Pons (tissue), 1 donor: ENCODE results near the gene DGKB.
"Not testable (repeated sequence)": the region's sequence is repeated elsewhere in the genome, so short reads cannot be mapped to it uniquely, and the experiment has no call there.

Experiments
- DNase-seq: peaks from one replicate; pipeline ENCODE4 v3.0.0-alpha.2; 2016; ENCODE audit warnings: low spot score

Gene DGKB

DNA sequence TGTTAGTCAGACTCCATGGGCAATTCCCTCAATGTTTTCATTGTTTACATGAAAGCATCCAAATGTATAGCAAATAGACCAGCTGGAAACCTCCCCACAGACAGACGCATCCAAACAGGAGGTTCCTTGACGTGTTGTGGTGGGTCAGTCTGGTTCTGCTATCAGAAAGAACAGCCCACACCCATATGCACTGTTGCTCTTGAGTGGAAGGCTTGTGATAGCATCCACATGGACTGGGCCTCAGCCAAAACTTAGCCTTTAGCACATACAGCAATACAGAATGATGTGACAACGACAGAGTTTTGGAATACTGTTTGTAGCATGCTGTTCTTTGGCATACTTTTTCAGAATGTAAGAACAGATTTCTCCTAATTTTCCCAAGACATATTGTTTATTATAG lies 613.9 kb downstream of the DGKB start:
- DNase-seq = no peak

DNA sequence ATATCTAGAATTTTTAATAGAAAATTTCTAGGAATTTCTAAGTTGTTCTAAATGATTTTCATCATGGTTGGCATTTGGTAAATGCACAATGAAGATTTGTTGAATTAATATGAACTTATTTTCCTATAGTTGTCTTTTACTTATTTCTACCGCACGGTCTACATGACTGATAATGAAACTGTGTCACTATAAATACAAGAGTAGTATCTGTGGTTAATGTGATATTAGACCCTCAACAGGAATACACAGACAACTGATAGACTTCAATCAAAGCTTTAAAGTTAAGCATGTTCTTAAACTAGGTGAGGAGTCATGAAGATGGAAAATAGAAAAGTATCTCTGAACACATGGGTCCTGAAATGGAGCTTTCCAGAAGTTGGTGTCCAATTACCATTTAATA lies 615.2 kb downstream of the DGKB start:
- DNase-seq = no peak

DNA sequence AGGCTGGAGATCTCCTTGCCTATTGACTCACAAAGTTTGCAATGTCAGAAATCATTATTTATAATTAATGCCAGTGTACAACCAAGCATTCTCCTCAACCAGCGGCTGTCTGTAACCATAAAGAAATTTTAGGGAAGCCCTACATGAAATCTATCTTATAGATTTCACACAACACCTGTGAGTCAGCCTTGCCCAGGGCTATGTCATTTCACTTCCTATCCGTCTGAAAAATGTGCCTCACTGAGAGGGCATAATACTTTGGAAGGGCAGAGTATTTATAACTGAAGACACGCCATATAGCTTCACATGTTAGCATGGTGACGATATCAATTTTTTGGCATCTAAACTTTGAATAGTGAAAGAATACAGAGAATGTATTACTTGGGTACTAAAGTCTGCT lies 616.5 kb downstream of the DGKB start:
- no peak for DNase-seq

DNA sequence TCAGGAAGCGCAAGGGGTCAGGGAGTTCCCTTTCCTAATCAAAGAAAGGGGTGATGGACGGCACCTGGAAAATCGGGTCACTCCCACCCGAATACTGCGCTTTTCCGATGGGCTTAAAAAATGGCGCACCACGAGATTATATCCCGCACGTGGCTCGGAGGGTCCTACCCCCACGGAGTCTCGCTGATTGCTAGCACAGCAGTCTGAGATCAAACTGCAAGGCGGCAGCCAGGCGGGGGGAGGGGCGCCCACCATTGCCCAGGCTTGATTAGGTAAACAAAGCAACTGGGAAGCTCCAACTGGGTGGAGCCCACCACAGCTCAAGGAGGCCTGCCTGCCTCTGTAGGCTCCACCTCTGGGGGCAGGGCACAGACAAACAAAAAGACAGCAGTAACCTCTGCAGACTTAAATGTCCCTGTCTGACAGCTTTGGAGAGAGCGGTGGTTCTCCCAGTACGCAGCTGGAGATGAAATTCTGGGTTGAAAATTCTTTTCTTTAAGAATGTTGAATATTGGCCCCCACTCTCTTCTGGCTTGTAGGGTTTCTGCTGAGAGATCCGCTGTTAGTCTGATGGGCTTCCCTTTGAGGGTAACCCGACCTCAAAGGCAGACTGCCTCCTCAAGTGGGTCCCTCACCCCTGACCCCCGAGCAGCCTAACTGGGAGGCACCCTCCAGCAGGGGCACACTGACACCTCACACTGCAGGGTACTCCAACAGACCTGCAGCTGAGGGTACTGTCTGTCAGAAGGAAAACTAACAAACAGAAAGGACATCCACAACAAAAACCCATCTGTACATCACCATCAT lies 623.3 kb downstream of the DGKB start:
- not testable (repeated sequence) for DNase-seq

DNA sequence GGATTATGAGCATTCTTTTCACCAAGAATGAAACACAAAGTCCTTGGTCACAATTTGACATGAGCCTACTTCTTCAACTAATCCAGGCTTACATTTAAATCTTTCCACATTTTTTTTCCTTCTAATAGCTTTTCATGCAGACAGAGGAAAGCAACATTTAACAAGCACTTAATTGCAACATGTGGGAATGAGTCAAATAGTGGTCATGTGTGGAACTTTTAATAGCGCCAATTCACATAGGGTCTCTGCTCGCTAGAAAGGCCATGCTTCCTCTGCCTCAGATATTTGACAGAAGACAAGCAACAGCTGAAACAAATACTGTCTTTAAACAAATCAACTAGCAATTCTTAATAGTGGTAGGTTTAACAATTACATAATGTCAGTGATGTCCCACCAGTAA lies 627.2 kb downstream of the DGKB start:
- DNase-seq = no peak

DNA sequence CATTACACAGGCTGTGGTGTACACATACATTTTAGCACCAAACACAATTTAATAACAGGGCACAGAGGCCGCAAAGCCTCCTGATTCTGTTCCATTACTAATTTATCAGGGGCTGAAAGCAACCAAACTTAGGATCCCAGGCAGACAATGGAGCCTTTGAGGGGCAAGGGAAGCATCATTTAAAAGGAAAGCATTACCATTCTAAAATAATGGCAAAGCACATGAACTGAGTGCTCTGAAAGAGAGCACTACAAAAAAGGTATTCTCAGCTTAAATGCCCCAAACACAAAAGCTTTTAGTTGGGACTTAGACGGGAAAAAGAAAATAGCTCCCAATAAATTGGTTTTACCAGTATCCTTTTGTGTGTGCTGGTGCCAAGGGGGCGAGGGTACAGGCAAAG lies 631.1 kb downstream of the DGKB start:
- no peak for DNase-seq

DNA sequence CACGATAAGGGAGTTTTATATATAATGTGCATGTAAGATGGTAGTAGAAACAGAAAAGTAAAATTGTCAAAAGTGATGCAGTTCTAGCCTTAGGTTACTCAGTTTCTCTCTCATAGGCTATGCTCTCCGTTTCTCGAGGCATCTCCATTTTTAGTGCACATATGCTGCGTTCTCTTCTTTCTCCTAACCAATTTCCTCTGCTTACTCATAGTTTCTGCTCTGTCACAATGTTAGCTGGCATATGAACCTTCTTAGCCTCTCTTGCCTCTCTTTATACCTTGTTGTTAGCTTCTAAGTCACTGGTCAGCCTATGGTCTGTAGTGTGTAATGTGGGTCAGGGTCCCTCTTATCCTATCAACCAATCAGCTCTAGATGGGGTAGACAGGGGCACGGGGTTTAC lies 632.5 kb downstream of the DGKB start:
- no peak for DNase-seq

DNA sequence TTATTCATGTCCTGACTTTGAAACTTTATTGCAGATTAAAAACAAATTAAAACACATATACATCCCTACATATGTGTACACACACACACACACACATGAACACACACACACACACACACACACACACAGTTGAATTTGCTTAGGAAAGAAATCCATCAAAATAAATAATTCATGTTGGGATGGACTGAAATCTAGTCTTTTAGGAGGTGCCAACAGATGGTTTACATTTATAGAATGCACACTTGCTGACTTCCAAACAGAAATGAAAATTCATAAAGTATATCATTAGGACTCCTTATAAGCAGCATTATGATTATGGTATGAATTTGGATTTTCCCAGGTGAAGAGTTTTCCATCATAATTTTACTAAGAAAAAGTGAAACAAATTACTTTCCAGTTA lies 642.5 kb downstream of the DGKB start:
- DNase-seq = no peak

DNA sequence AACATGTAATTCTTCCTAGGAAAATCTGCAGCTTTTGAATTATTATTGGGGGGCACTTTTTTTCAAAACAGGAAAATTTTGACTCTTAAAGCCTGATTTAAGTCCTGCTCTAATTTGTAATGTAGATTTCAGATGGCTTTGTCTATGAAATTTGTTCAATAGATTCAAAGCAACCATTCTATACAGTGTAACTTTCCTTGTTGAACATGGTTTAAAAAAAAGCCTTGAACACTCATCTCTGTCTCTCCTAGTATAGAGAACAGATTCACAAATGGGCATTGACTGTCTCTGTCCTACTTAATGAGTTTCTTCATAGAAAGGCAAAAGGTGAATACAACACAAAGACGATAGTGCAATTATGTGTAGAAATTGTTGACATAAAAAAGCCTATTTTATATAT lies 643.7 kb downstream of the DGKB start:
- DNase-seq = no peak

DNA sequence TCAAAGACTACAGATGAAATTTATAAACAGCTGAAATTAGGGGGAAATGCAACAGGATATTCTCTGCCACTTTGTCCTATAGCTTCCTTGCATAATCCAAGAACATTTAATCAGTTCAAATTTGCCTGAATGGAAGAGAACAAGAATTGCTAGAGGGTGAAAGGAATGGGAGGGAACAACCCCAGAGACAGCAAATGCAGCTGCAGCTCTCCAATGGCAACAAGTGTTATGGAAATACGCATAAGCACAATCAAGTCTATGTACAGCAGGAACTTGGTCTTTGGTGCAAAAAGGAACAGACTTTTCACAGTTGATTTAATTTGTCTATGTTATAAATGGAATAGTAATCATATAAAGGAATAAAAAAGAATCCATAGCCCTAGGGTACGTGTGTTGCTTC lies 644.1 kb downstream of the DGKB start:
- no peak for DNase-seq

DNA sequence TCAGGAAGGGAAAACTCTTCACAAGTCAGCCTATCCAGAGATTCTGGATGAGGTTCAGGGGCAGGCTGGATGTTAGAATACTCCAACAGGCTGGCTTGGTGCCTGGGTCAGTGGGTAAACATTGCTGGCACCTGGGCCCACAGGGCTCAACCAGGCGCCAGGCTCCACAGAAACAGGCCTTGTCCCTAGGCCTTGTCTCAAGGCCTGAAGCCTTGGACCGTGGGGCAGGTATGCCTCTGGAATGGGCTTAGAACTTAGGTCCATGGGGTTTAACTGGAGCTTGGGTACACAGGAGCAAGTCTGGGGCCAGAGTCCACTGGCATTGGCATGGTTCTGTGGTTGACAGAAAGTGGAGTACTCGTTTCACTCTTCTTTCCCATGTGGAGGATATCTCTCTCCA lies 650.1 kb downstream of the DGKB start:
- no peak for DNase-seq

DNA sequence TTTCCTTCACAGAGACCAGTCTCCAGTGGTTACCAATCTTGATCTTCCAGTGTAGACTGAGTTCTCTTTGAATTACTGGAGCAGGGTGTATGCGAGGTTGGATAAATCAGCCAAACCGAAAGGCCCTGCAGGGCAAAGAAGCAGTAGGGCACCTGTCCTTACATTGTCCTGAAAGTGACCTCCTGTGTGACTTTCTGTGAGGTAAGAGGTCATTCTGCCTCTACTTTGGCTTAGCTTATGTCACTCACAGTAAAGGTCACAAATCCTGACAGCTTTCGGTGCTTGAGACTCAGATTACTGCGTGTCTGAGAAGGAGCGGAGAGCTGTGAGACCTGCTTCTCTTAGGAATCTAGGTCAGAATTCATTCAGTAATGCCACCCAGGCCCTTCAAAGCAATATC lies 660.4 kb downstream of the DGKB start:
- no peak for DNase-seq

DNA sequence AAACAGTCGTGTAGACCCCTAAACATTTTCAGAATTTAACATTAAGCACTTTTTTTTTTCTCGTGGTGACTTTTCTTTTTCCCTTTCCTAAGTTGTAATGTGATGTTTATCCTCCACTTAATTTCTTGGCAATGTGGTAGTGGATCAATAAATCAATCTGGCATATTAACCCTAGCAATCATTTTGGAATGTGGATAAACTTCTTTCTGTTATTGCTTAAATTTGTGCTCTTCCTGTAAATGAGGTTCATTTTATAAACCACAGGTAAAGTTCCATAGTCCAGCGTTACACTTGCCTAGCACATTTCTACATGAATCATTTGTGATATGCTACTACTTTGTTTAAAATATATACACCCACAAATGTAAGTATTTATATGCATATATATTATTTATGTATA lies 665.7 kb downstream of the DGKB start:
- DNase-seq = no peak

DNA sequence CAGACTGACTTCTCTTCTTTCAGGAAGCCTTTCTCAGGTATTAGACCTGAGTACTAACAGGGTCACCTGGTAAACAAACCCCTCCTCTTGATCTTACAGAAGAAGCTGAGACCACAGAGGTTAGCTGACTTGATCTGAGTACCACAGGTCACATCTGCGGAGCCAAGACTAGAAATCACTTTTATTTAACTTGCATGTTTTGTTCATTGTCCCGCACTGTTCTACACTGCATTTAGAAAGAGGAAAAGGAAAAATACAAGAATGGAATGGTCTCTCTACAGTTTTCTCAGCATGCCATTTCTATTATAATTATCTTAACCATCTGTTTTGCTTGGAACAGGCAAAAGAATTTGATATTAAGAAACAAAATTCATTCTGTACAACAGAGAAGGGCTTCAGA lies 667.5 kb downstream of the DGKB start:
- DNase-seq = no peak

DNA sequence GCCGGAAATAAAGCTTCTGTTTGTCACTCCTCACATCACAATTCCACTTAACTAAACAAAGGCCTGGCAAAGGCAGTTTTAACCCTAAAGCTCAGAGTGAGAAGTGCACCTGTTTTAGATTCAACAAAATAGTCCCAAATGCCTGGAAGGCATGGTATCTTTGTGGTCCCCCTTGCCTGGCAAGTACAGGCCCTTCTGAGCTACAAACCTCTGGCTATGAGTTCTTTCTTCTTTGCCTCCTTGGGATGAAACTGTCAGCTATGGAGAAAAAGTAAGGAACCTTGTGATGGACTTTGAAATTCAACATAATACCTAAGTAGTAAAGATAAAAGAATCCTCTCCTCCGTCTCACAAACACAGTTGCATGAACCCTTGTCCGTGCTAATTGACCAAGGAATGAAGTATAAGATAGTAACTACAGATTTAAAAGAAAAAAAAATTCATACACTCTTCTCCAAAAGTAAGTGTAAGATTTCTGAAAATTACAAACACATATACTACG lies 668.6 kb downstream of the DGKB start:
- DNase-seq = no peak

DNA sequence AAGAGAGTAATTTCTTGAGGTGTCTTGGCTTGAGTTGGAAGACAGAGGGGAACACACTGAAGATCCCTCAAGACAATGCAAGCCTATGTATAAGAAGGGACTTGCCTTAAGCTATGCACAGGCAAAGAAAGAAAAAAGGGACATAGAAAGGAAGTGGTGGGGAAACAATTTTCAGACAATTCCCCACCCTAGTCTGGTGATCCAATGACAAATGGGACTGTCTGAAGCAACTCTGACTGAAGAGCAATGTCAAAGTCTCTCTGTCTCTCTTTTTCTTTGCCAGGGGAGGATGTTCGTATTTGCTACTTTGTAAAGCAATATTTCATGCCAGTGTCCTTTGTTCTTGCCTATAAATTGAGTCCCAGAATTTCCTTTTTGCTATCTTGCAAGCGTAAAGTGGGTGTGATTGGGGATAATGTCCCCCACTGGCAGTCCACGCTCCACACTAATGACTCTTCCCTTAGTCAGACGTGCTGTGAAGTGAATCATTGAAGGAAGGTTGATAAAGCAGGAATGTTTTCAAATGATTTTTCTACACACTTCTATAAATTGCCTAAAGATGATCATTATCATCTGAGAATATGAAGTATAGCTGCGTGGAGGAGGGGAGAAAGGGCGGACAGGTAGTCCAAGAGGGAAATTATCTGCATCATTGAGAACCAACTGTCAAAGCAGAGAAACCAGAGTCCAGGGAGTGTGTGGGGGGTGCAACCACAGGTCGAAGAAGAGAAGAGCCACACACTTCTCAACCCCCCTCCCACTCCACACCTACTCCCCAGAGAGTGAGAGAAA lies 669.3 kb downstream of the DGKB start:
- DNase-seq = no peak

DNA sequence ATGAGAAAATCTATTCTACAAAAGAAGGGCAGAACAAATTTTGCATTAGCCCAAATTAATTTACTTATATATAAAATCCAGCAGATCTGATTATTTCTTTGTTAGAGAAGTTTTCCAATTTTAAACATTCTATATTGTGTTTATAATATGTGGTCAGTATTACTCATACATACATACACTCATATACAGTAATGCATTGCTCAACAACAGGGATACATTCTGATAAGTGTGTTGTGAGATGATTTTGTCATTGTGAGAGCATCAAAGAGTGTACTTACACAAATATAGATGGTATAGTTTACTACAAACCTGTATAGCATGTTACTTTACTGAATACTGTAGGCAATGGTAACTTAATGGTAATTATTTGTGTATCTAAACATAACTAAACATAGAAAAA lies 673.5 kb downstream of the DGKB start:
- DNase-seq = no peak

DNA sequence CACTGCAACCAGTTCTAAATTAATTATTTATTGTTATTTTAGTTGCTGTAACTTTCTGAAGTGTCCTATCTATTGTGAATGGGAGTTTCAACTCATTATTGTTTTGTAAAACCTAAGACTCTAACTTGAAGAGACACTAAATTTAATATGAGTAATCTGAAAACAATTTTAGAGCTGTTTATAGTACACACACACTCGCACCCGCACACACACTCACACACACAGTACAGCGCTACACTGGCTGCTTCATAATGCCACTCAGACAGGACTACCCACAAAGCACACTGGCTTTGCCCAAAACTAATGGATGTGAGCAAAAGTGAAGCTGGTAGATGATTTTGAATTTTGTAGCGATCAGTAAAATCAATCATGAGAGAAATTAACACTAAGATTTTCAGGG lies 674.2 kb downstream of the DGKB start:
- DNase-seq = no peak

DNA sequence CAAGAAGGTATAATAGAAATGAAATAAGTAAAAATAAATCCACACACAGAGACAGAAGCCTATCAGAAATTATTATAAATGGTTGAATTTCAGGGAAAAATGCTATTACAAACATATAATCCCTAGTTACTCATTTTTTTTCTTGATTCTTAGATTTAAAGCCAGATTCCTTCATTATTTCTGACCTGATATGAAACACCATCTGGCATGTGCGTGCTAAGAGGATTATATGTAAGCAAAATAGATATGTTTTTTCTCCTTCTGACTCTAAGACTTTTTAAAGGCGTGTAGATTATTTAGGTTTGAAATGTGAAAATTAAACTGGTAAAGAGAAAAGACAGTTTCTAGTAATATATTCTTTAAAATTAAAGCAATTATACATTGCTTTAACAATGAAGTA lies 676.4 kb downstream of the DGKB start:
- DNase-seq = no peak

DNA sequence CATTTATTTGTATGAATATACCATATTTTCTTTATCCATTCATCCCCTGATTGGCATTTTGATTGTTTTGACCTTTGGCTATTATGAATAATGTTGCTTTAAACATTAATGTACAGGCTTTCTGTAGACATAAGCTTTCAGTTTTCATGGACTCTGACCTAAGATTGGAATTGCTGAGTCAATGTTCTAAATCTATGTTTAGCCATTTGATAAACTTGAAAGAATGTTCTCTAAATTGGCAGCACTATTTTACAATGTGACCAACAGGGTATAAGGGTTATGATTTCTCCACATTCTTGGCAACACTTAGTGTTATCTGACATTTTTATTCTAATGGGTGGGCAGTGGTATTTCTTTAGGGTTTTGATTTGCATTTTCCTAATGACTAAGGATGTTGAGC lies 683.4 kb downstream of the DGKB start:
- DNase-seq = no peak

DNA sequence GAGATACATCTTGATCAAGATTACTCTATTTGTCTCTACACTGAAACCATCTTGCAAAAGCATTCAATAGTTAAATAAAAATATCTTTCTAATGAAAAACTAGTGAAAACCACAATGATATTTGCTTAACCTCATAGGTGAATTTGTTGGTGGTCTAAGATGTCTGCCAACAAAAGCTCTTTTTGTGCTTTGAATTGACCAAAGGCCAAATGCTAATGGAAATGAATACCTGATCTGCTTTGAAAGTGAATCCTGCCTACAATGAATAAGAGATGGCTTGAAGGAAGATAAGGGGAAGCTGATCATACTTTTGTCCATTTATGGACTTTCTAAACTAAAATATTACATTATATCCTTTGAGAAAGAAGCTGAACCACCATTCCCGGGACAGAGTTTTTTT lies 684.2 kb downstream of the DGKB start:
- no peak for DNase-seq

DNA sequence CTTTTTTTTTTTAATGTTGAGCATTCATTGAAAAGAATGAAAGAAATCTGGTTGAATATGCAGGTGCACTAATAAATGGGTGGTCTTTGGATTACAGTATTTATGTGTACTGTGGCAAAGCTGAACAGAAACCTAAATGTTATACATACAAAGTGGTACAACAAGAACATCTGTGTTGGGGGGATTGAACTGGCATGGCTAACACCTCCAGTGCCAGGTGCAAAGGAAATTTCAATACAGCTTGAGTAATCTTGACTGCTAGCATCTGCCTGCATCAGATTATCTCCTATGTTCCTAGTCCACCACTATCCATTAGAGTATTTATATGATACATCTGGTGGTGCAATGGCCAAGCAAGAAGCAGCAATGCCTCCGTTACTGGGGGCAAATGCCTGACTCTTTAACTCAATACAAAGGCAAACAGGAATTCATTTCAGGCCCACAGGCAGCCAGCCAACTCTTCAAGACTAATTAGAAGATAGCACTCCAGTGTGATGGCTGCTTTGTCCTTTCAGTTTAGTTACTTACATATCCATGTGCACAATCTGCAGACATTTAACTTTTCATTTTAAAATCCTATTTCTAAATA lies 692.6 kb downstream of the DGKB start:
- no peak for DNase-seq

DNA sequence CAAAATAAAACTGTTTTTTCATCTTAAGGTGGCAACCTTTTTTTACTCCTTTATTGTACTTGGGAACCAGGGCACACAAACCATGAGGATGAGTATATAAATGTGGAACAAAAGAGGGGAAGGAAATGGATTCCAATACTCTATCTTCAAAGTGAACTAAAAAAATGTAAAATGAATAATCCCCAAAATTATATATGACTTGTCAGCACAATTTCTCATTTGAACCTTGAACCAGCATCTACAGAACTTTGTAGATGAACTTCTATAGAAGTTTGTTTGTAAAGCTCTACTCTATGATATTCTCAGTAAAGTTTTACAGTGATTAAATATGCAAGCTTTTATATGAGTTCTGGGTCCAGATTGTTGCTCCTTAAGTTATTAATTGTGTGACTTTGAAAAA lies 694.8 kb downstream of the DGKB start:
- DNase-seq = no peak
